CD14-positive monocyte (primary cell): ENCODE results near the gene MYO1E. TPM values are rescaled to one million over a fixed set of nuclear protein-coding genes. Genes with fewer than 3 reads are reported as not detected.
A peak's percentile ranks its signal among the peaks of the same experiment; 100 is the strongest.

ENCODE experiments used
- DNase-seq, 3 donors: peaks; one replicate each; pipeline ENCODE4 v3.0.0-alpha.2; 2011 to 2022
- H2AFZ ChIP-seq: 2 replicates; pipeline ENCODE4 v1.6.0; 2012; ENCODE audit warnings: mild to moderate bottlenecking, low read depth, low read length, inconsistent platforms; ENCODE audit not compliant: insufficient read depth, poor library complexity, severe bottlenecking
- H3K27ac ChIP-seq, 2 donors: 1 replicate in 1 of 2; 2 replicates in 1 of 2; pipeline ENCODE4 v1.5.1; 2012 to 2013; ENCODE audit warnings: low read length in 2 of 2, control low read depth in 1 of 2, inconsistent platforms in 1 of 2, low read depth in 1 of 2, mild to moderate bottlenecking in 1 of 2
- H3K27me3 ChIP-seq, 2 donors: one replicate each; pipeline versions ENCODE4 v1.6.0 to v1.6.1; 2011 to 2013; ENCODE audit warnings: low read length in 2 of 2; ENCODE audit not compliant: control insufficient read depth in 2 of 2, insufficient read depth in 2 of 2
- H3K36me3 ChIP-seq, 2 donors: replicated peaks in 1 of 2; 1 replicate in 1 of 2; 2 replicates in 1 of 2; pipeline versions ENCODE4 v1.5.1 to v1.6.1; 2012 to 2013; ENCODE audit warnings: low read length in 2 of 2, control low read depth in 1 of 2, inconsistent platforms in 1 of 2, mild to moderate bottlenecking in 1 of 2; ENCODE audit not compliant: insufficient read depth in 2 of 2, control insufficient read depth in 1 of 2
- H3K4me1 ChIP-seq, 2 donors: 1 replicate in 1 of 2; 2 replicates in 1 of 2; pipeline versions ENCODE4 v1.5.1 to v1.6.1; 2012 to 2013; ENCODE audit warnings: low read length in 2 of 2, control low read depth in 1 of 2, inconsistent platforms in 1 of 2, mild to moderate bottlenecking in 1 of 2, moderate library complexity in 1 of 2; ENCODE audit not compliant: insufficient read depth in 2 of 2, control insufficient read depth in 1 of 2
- H3K4me2 ChIP-seq: replicated peaks from 2 replicates; pipeline ENCODE3; 2012; ENCODE audit warnings: low read length, moderate library complexity, mild to moderate bottlenecking; ENCODE audit not compliant: poor library complexity, severe bottlenecking; ENCODE audit errors: extremely low read depth
- H3K4me3 ChIP-seq, 3 experiments: fragments of 200-600 bp in 1 of 3; sonication (generic) in 1 of 3; replicated peaks in 1 of 3; 1 replicate in 2 of 3; 2 replicates in 1 of 3; pipeline ENCODE4 v1.5.1; 2011 to 2013; ENCODE audit warnings: low read length in 3 of 3, mild to moderate bottlenecking in 3 of 3, control low read depth in 2 of 3, low read depth in 2 of 3, inconsistent platforms in 1 of 3, moderate library complexity in 1 of 3
- H3K79me2 ChIP-seq: 2 replicates; pipeline ENCODE4 v1.6.0; 2012; ENCODE audit warnings: mild to moderate bottlenecking, control low read depth, inconsistent platforms, low read length, moderate library complexity; ENCODE audit not compliant: insufficient read depth
- H3K9ac ChIP-seq: 2 replicates; pipeline ENCODE4 v1.6.0; 2017; ENCODE audit warnings: low read length, mild to moderate bottlenecking; ENCODE audit not compliant: insufficient read depth, poor library complexity, severe bottlenecking
- H3K9me3 ChIP-seq, 2 donors: replicated peaks in 1 of 2; 1 replicate in 1 of 2; 2 replicates in 1 of 2; pipeline versions ENCODE4 v1.5.1 to v1.6.1; 2012 to 2013; ENCODE audit warnings: low read length in 2 of 2, control low read depth in 1 of 2; ENCODE audit not compliant: control insufficient read depth in 1 of 2, insufficient read depth in 1 of 2
- H4K20me1 ChIP-seq: 2 replicates; pipeline ENCODE4 v1.6.0; 2012; ENCODE audit warnings: mild to moderate bottlenecking, low read length, control low read depth, moderate library complexity; ENCODE audit not compliant: insufficient read depth
- H3K27ac Mint-ChIP-seq, 7 donors: one replicate each; pipeline ENCODE4 v1.8.0; 2020; ENCODE audit warnings: mild to moderate bottlenecking in 7 of 7, mixed read lengths in 7 of 7, moderate library complexity in 6 of 7, inconsistent platforms in 2 of 7
- H3K27me3 Mint-ChIP-seq, 3 donors: one replicate each; pipeline ENCODE4 v1.8.0; 2021 to 2022; ENCODE audit warnings: low read depth in 3 of 3, mild to moderate bottlenecking in 3 of 3, mixed read lengths in 3 of 3, moderate library complexity in 3 of 3, inconsistent platforms in 1 of 3
- H3K36me3 Mint-ChIP-seq, 2 donors: one replicate each; pipeline ENCODE4 v1.8.0; 2020; ENCODE audit warnings: mixed read lengths in 2 of 2, inconsistent platforms in 1 of 2, mild to moderate bottlenecking in 1 of 2
- H3K4me1 Mint-ChIP-seq: one replicate; pipeline ENCODE4 v1.8.0; 2020; ENCODE audit warnings: mild to moderate bottlenecking, mixed read lengths
- H3K4me3 Mint-ChIP-seq, 2 donors: one replicate each; pipeline ENCODE4 v1.8.0; 2020; ENCODE audit warnings: mild to moderate bottlenecking in 2 of 2, mixed read lengths in 2 of 2, moderate library complexity in 1 of 2
- H3K9me3 Mint-ChIP-seq, 7 donors: one replicate each; pipeline ENCODE4 v1.8.0; 2020 to 2022; ENCODE audit warnings: mixed read lengths in 7 of 7, mild to moderate bottlenecking in 6 of 7, moderate library complexity in 6 of 7, inconsistent platforms in 2 of 7
- WGBS: methylation state at CpG from one replicate; pipeline ENCODE4 v1.1.5; 2013; ENCODE audit warnings: missing lambda C conversion rate; ENCODE audit not compliant: insufficient coverage; 5-methylcytosine and 5-hydroxymethylcytosine counted together
- intact Hi-C, 2 donors: fragments of 100-400 bp; cut with micrococcal nuclease; formaldehyde crosslinking; loops; one replicate each; pipeline versions ENCODE4 v1.15.0 to v1.15.1; 2023
- polyA plus RNA-seq, 3 donors: library from polyadenylated mRNA; depleted of rRNA in 1 of 3; unstranded in 2 of 3; stranded (reverse) in 1 of 3; fragments of 300-500 nt in 2 of 3; fragments of >200 nt in 1 of 3; fragmentation: Illumina TruSeq in 2 of 3; gene quantifications; 1 replicate in 2 of 3; 2 replicates in 1 of 3; pipeline ENCODE4 v1.2.3, GENCODE V29; 2012 to 2021
- TF ChIP-seq, protein P1 (sequence below): fragments of 200-600 bp; IDR thresholded peaks from one replicate; pipeline ENCODE4 v1.8.0; 2022; ENCODE audit warnings: antibody characterized with exemption, mild to moderate bottlenecking

Gene MYO1E
- polyA plus RNA-seq, 3 donors = 5.5 to 16.2 (median 6.2) TPM

DNA sequence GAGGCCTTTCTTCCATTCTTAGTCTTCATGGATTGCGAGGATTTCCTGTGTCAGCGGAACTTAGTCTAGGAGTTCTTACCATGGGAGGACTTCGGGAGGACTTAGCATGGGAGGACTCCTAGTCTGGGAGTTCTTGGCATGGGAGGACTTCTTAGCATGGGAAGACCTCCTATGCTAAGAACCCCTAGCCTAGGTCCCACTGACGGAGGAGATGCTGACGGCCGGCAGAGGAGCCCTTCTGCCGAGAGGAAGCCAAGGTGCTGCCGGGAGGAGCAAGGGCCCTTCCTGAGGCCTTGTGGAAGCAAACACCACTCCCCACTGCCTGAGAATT is 201.6 kb downstream of the MYO1E start:
- Histone ChIP-seq H3K9ac (no peak overlapping the region), H3K4me3 (no peak overlapping the region), H3K4me1 (peaks cover 38 to 51% of the 10 kb centered on the region in 2 donors), H3K79me2 (no peaks in the 10 kb centered on the region), H3K9me3 (no peaks in the 10 kb centered on the region), H4K20me1 (no peaks in the 10 kb centered on the region), H3K36me3 (peaks cover 13 to 14% of the 10 kb centered on the region in 2 donors), H2AFZ (no peak overlapping the region), H3K27me3 (no peaks in the 10 kb centered on the region), H3K4me2 (no peak overlapping the region), H3K27ac (no peak overlapping the region)
- Mint-ChIP-seq H3K36me3 (peaks cover 27 to 65% of the 10 kb centered on the region in 2 donors), H3K27me3 (peaks cover 0 to 4% (median 0%) of the 10 kb centered on the region in 3 donors), H3K9me3 (no peaks in the 10 kb centered on the region), H3K27ac (peak overlapping the region in 5 of 7 donors; percentile 13 to 86 (median 46)), H3K4me3 (no peak overlapping the region), H3K4me1 (peaks cover 42% of the 10 kb centered on the region)
- TF ChIP-seq, protein P1, sequence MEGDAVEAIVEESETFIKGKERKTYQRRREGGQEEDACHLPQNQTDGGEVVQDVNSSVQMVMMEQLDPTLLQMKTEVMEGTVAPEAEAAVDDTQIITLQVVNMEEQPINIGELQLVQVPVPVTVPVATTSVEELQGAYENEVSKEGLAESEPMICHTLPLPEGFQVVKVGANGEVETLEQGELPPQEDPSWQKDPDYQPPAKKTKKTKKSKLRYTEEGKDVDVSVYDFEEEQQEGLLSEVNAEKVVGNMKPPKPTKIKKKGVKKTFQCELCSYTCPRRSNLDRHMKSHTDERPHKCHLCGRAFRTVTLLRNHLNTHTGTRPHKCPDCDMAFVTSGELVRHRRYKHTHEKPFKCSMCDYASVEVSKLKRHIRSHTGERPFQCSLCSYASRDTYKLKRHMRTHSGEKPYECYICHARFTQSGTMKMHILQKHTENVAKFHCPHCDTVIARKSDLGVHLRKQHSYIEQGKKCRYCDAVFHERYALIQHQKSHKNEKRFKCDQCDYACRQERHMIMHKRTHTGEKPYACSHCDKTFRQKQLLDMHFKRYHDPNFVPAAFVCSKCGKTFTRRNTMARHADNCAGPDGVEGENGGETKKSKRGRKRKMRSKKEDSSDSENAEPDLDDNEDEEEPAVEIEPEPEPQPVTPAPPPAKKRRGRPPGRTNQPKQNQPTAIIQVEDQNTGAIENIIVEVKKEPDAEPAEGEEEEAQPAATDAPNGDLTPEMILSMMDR = no peak
- intact Hi-C loops = loop anchor here in 1 of 2 donors (10.0 kb wide), 3 partner anchors 134 to 354 kb away; partner anchors contain the start of gene MYO1E
- WGBS = 100% methylated on average over 4 of the region's 8 CpGs
- no peak for DNase-seq

DNA sequence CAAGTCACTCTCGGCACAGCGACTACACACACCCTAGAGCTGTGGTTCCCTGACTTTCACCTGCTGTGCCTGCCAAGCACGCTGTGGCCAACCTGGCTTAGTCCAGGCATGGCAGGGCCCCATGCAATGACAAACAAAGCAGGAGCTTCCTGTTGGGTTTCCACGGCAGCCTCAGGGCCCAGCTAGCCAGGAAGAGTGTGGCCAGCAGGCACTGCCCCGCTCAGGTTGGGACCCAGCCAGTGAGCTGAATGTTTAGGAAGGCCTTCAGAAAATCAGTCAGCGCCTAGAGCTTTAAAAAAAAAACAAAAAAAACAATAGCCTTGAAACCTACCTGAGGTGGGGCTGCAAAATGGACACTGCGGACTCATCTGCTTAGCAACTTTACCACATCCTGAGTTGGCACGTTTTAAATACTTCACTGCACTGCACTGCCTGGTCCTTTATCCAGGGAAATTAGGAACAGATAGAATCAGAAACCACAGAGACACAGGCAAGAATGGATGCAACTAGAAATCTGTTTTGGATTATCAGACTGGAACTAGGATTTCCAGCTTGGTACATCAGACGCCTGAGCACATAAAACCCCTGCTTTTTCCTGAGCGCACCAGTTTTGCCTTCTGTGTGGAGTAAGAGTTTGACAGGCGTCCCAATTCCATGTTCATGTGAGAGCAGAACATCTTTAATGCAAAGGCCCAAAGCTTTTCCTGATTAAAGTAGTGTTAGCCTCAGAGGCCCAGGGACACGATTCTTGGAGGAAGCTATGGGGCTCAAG is 202.2 kb downstream of the MYO1E start:
- H3K4me1 ChIP-seq = peaks cover 32 to 45% of the 10 kb centered on the region in 2 donors
- no peaks in the 10 kb centered on the region for H4K20me1 ChIP-seq
- no peaks in the 10 kb centered on the region for H3K79me2 ChIP-seq
- no peak overlapping the region for H3K9ac ChIP-seq
- H3K4me3 ChIP-seq = no peak overlapping the region
- peaks cover 0 to 2% (median 0%) of the 10 kb centered on the region in 7 donors for H3K9me3 Mint-ChIP-seq
- no peaks in the 10 kb centered on the region for H3K27me3 ChIP-seq
- intact Hi-C loops = loop anchor here in 1 of 2 donors (10.0 kb wide), 3 partner anchors 134 to 354 kb away; partner anchors contain the start of gene MYO1E
- H3K9me3 ChIP-seq = no peaks in the 10 kb centered on the region
- peaks cover 27 to 68% of the 10 kb centered on the region in 2 donors for H3K36me3 Mint-ChIP-seq
- no peak overlapping the region for H3K4me2 ChIP-seq
- TF ChIP-seq, protein P1 = no peak
- H3K27ac Mint-ChIP-seq = peak overlapping the region; percentile 86 to 94 (median 91)
- 47% methylated on average over 9 of the region's 12 CpGs for WGBS
- peak overlapping the region; percentile 39 for H2AFZ ChIP-seq
- DNase-seq = peak in 1 of 3 donors; percentile 15
- peaks cover 13 to 14% of the 10 kb centered on the region in 2 donors for H3K36me3 ChIP-seq
- peak overlapping the region; percentile 66 to 87 for H3K27ac ChIP-seq
- peaks cover 0 to 4% (median 0%) of the 10 kb centered on the region in 3 donors for H3K27me3 Mint-ChIP-seq
- peaks cover 42% of the 10 kb centered on the region for H3K4me1 Mint-ChIP-seq
- no peak overlapping the region for H3K4me3 Mint-ChIP-seq
